Vagina (tissue), 2 donors: ENCODE measurements around the gene PDK4.
A peak's percentile ranks its signal among the peaks of the same experiment; 100 is the strongest.

Experiments used
- CTCF ChIP-seq, 3 experiments: fragments of 450-650 bp in 2 of 3; fragments of 200-600 bp in 1 of 3; sonication (generic) in 1 of 3; IDR thresholded peaks; one replicate each; pipeline ENCODE4 v1.5.1; 2017 to 2019; ENCODE audit warnings: antibody characterized with exemption in 3 of 3, mild to moderate bottlenecking in 2 of 3, moderate library complexity in 2 of 3
- POLR2A ChIP-seq, 2 donors: fragments of 450-650 bp; IDR thresholded peaks; one replicate each; pipeline ENCODE4 v1.6.1; 2017; ENCODE audit warnings: antibody characterized with exemption in 2 of 2, mild to moderate bottlenecking in 2 of 2, moderate library complexity in 2 of 2

GRCh38 chr7:95550546-95550945, 45.8 kb downstream of the PDK4 start:
- peak in 1 of 3 experiments; percentile 22 for TF ChIP-seq CTCF (IDR thresholded peaks at IDR 0.05)
- TF ChIP-seq POLR2A (IDR thresholded peaks at IDR 0.05): no peak
